HG03103 (cell line): ENCODE measurements around the gene OBP2B.

Experiments
- ATAC-seq: cut with Tn5 transposase; IDR thresholded peaks from one replicate; pipeline ENCODE4 v1.9.1; 2021; ENCODE audit warnings: low read depth; ENCODE audit not compliant: unreplicated experiment

OBP2B gene

GRCh38 chr9:133202688-133203453 lies 6.2 kb downstream of the OBP2B start:
- ATAC-seq = no peak

DNA sequence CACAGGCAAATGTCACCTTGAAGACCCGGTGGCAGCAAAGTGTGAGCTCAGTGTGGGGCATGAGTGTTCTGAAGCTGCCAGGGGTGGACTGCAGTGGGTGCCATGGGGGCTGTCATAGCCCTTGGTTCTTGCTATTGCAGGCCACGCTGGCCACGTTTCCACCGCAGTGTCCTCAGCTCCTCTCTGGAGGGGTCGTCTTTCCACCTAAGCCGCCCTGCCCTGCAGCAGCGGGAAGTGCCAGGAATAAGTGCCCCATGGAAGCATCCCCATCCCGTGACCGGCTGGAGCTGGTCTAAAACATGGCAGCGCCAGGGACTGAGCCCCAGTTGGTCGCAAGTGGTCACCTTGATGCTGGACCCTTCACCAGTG lies 6.9 kb downstream of the OBP2B start:
- ATAC-seq = no peak

- ATAC-seq = no peak
Observed at GRCh38 chr9:133201424-133202144, 7.5 kb downstream of the OBP2B start.

- no peak for ATAC-seq
Observed at GRCh38 chr9:133200631-133201030, 8.4 kb downstream of the OBP2B start.

- ATAC-seq = no peak
Observed at GRCh38 chr9:133199648-133200321, 9.3 kb downstream of the OBP2B start.

GRCh38 chr9:133195029-133195428 lies 14.0 kb downstream of the OBP2B start:
- no peak for ATAC-seq

GRCh38 chr9:133194597-133194996 lies 14.5 kb downstream of the OBP2B start:
- no peak for ATAC-seq

DNA sequence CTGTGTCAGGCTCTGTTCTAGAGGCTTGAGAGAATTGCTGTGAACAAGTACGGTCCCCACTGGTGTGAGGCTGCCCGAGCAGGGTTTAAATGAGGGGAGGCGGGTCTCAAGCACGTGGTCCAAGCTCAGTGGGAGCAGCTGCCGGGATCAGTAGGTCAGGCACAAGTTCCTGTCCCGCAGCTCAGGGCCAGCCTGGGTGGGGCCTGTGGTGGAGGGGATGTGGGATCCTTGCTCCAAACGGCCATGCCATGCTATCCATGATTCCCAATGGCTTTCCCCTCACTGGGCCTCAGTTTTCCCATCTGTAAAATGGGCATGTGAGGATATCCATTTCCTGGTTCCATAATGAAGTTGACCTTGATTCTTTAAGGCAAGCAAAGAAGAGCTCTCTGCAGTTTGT lies 17.1 kb downstream of the OBP2B start:
- no peak for ATAC-seq

DNA sequence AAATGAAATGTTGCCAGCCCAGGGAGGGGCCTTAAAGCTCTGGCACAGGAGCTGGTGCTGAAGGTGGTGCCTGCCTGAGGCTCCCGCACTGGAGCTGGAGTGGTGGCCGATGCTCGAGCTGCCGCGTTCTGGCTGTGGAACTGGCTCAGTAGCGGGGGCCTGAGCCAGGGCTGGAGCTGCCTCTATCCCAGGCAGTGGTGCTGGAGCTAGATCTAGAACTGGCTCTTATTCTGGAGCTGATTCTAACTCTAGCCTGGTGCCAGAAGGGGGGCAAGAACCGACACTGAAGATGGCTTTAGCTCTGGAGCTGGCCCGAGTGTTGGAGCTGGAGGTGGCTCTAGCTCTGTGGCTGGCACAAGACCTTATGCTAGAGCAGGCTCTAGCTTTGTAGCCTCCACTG lies 19.2 kb downstream of the OBP2B start:
- no peak for ATAC-seq

- ATAC-seq = no peak
Observed at GRCh38 chr9:133188843-133189180, 20.2 kb downstream of the OBP2B start.

DNA sequence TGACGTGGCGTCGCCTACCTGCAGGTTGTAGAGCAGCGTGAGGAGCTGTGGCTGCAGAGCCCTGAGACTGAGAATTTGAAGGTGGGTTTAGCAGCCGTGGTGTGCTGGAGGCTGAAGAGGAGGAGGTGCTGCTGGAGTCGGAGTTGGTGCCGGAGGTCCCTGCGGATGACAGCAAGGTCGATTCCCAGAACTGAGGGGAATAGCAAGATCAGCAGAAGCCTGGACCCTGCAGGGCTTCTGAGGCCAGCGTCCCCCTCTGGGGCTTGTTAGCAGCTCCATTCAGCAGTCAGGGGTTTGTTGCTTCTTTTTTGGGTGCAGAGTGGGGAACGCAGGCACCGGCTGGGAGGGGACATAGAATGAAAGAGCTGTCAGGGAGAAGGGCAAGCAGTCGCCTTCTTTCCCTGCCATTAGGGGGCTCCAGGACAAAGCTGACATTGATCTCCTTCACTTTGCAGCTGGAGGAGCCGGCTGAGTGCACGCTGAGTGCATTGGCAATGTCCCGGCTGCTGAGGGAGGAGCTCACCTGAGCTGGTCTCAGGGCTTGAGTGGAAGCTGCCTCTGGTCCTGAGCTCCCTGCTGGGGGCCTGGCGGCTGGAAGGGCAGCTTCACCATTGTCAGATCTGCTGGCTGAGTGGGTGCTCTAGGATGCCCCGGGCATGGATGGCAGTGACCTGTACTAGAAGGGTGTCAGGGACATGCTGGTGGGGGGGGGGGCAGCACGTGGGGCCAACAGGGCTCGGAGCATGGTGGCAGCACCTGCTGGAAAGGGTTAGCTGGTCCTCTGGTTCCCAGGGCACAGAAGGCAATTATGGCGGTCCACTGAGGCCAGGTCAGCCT lies 20.8 kb downstream of the OBP2B start:
- no peak for ATAC-seq

DNA sequence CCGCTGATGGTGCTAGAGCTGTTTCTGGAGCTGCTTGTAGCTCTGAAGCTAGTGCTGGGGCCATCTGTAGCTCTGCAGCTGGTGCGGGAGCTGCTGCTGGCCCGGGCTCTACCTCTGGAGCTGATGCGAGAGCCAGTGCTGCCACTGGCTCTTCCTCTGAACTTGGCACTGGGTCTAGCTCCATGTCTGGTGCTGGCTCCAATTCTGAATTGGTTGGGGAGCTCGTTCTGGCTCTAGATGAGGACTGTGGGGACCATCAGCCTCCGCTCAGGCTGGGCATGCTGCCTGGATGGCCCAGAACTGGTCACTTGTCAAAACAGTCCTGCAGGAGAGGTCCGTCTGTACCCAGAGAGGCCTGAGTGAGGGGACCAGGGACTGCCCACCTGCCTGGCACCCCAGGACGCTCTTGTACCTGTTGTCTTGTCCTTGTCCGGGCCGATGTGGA lies 21.5 kb downstream of the OBP2B start:
- no peak for ATAC-seq

DNA sequence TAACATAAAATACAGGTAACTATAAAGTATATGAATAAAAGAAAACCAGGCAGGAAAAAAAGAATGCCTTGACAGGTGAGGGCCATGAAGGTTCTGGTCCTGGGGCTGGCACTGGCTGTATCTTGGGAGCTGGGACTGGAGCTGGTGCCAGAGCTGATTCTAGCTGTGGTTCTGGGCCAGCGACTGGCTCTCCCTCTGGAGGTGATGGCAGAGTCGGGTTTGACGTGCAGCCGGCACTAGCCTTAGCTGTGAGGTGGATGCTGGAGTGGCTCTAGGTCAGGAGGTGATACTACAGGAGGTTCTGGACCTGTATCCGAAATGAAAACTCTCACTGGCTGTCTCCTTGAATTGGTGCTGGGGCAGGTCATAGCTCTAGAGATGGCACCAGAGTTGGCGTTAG lies 22.3 kb downstream of the OBP2B start:
- no peak for ATAC-seq

DNA sequence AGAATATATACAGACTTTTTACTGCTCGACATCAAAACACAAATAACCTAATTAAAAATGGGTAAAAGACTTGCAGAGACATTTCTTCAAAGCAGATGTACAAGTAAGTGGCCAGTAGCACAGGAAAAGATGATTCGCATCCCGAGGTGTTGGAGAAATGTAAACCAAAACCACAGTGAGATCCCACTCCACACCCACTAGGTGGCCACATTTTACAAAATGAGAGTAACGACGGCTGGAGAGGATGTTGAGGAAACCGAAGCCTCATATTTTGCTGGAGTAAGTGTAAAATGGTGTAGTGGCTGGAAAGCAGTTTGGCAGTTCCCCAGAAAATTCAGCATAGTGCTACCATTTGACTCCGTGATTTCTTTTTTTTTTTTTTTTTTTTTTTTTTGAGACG lies 24.1 kb downstream of the OBP2B start:
- ATAC-seq = no peak

- ATAC-seq = no peak
Observed at GRCh38 chr9:133182151-133182550, 26.9 kb downstream of the OBP2B start.

GRCh38 chr9:133181561-133181960 lies 27.5 kb downstream of the OBP2B start:
- no peak for ATAC-seq

DNA sequence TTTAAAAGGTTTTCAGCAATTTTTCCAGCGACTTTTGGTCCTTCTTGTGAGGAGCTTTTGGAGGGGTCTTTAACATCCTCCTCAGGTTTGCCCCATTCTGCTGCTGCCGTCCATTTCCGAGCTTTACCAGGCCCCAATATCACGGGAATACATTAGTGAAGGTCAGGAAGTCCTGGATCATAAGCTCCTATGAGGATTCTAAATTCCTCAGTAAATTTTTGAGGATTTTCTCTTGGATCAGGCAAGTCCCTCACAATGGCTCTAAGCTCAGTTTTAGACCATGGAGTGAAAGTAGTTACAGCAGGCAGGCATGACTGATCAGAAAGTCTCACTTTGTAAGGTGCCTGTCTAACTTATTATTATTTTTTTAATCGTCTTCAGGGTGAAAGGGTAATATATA lies 28.1 kb downstream of the OBP2B start:
- ATAC-seq = no peak

- no peak for ATAC-seq
Observed at GRCh38 chr9:133173056-133173455, 36.0 kb downstream of the OBP2B start.

DNA sequence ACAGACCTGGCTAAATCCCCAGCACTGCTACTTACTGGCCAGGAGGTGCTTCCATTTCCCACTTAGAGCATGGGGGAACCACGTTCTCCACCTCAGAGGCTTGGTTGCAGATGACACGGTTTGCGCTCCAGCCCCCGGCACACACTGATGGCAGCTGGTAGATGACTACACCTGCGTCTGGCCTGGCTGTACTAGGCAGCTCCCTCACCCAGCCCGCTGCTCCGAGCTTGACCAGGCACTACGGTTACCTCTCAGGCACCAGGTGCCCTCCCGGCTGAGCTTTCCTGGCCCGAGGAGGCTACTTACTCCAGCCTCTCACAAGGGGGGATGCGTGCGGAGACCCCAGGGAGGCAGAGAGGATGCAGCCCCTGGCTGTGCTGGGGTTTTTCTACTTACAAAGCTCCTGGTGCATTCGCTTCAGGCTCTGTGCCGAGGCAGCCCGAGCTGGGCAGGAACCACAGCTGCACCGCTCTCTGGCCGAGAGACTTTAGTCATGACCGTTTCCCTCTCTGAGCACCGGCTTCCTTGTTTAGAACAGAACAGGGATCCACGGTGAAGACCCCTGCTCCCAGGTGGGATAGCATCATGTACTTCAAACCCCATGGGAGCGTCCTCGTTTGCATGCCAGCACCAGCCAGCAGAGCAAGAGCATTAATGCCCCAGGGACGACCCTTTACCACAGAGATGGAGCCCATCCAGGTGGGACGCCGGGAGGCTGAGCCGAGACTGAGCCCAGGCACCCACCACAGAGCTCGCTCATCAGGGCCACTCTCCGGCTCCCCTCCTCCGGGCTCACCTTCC lies 37.7 kb downstream of the OBP2B start:
- ATAC-seq = no peak

GRCh38 chr9:133170716-133171115 lies 38.3 kb downstream of the OBP2B start:
- no peak for ATAC-seq
